ENCODE data around the gene ANKZF1.

The ANKZF1 gene

GRCh38 chr2:219250049-219250781 is 20.6 kb downstream of the ANKZF1 start:
- Histone ChIP-seq H3K9ac (no peak overlapping the region), H3K4me3 (ENCODE audit: low read depth, low read length) (peak overlapping the region; percentile 28), H3K4me1 (peaks cover 34% of the 10 kb centered on the region), H3K4me2 (ENCODE audit: low read length) (peak overlapping the region; percentile 38), H3K36me3 (ENCODE audit: control insufficient read depth, insufficient read depth, low read length) (no peaks in the 10 kb centered on the region), H3K9me3 (ENCODE audit: control insufficient read depth, low read length) (no peaks in the 10 kb centered on the region), H2AFZ (no peak overlapping the region), H3K27me3 (ENCODE audit: control insufficient read depth, insufficient read depth, low read length) (no peaks in the 10 kb centered on the region), H3K79me2 (peaks cover 2% of the 10 kb centered on the region), H3K27ac (peak overlapping the region; percentile 74)
- TF ChIP-seq, protein P1, sequence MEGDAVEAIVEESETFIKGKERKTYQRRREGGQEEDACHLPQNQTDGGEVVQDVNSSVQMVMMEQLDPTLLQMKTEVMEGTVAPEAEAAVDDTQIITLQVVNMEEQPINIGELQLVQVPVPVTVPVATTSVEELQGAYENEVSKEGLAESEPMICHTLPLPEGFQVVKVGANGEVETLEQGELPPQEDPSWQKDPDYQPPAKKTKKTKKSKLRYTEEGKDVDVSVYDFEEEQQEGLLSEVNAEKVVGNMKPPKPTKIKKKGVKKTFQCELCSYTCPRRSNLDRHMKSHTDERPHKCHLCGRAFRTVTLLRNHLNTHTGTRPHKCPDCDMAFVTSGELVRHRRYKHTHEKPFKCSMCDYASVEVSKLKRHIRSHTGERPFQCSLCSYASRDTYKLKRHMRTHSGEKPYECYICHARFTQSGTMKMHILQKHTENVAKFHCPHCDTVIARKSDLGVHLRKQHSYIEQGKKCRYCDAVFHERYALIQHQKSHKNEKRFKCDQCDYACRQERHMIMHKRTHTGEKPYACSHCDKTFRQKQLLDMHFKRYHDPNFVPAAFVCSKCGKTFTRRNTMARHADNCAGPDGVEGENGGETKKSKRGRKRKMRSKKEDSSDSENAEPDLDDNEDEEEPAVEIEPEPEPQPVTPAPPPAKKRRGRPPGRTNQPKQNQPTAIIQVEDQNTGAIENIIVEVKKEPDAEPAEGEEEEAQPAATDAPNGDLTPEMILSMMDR (IDR thresholded peaks at IDR 0.05), result no peak

DNA sequence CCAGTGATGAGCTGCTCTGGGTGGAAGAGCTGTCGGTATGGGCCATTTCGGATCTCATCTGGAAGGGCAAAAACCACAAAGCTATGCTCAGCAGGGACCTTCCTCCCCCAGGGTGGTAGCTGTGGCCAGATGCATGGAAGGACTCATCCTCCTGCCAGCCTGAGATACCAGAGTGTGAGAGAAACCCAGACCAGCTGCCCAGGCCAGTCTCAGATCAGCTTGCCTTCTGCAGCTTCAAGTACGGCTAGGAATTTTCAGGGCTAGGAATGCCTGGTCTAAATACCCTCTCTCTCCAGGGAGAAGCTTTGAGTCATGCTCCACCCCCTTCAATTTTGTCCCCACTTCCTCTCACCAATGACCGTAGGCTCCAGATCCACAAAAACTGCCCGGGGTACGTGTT is 22.1 kb downstream of the ANKZF1 start:
- no peak overlapping the region for H3K27ac ChIP-seq
- no peak overlapping the region for H3K9ac ChIP-seq
- no peak overlapping the region for H3K4me3 ChIP-seq (ENCODE audit: low read depth, low read length)

GRCh38 chr2:219252084-219252483 is 22.5 kb downstream of the ANKZF1 start:
- H3K79me2 ChIP-seq, result peaks cover 2% of the 10 kb centered on the region
- H3K27ac ChIP-seq, result peak overlapping the region; percentile 75
- H3K4me3 ChIP-seq (ENCODE audit: low read depth, low read length), result no peak overlapping the region
- H3K9ac ChIP-seq, result no peak overlapping the region
- H3K27me3 ChIP-seq (ENCODE audit: control insufficient read depth, insufficient read depth, low read length), result no peaks in the 10 kb centered on the region
- H3K36me3 ChIP-seq (ENCODE audit: control insufficient read depth, insufficient read depth, low read length), result no peaks in the 10 kb centered on the region
- TF ChIP-seq, protein P1 (IDR thresholded peaks at IDR 0.05), result no peak
- H2AFZ ChIP-seq, result no peak overlapping the region
- H3K4me2 ChIP-seq (ENCODE audit: low read length), result no peak overlapping the region
- H3K9me3 ChIP-seq (ENCODE audit: control insufficient read depth, low read length), result no peaks in the 10 kb centered on the region
- H3K4me1 ChIP-seq, result peaks cover 30% of the 10 kb centered on the region

More for the DNA sequence above, 22.1 kb downstream of the ANKZF1 start:
- Histone ChIP-seq H3K4me1 (peaks cover 30% of the 10 kb centered on the region), H3K36me3 (ENCODE audit: control insufficient read depth, insufficient read depth, low read length) (no peaks in the 10 kb centered on the region), H3K4me2 (ENCODE audit: low read length) (no peak overlapping the region), H3K79me2 (peaks cover 2% of the 10 kb centered on the region), H3K9me3 (ENCODE audit: control insufficient read depth, low read length) (no peaks in the 10 kb centered on the region), H2AFZ (no peak overlapping the region), H3K27me3 (ENCODE audit: control insufficient read depth, insufficient read depth, low read length) (no peaks in the 10 kb centered on the region)
- TF ChIP-seq, protein P1 (IDR thresholded peaks at IDR 0.05), result no peak

GRCh38 chr2:219252570-219252899 is 22.9 kb downstream of the ANKZF1 start:
- Histone ChIP-seq H3K4me2 (ENCODE audit: low read length) (peak overlapping the region; percentile 97), H2AFZ (peak overlapping the region; percentile 72), H3K27me3 (ENCODE audit: control insufficient read depth, insufficient read depth, low read length) (no peaks in the 10 kb centered on the region), H3K36me3 (ENCODE audit: control insufficient read depth, insufficient read depth, low read length) (no peaks in the 10 kb centered on the region), H3K27ac (peak overlapping the region; percentile 75), H3K79me2 (peaks cover 2% of the 10 kb centered on the region), H3K4me1 (peaks cover 30% of the 10 kb centered on the region), H3K9me3 (ENCODE audit: control insufficient read depth, low read length) (no peaks in the 10 kb centered on the region), H3K4me3 (ENCODE audit: low read depth, low read length) (peak overlapping the region; percentile 73), H3K9ac (no peak overlapping the region)
- TF ChIP-seq, protein P1 (IDR thresholded peaks at IDR 0.05), result no peak

Measured in parathyroid adenoma (tissue), 2 donors.